GM18498 (cell line): ENCODE data around the gene BMF.
"Not testable (repeated sequence)": the region's sequence is repeated elsewhere in the genome, so short reads cannot be mapped to it uniquely, and the experiment has no call there.

ENCODE experiments used
- ATAC-seq: cut with Tn5 transposase; IDR thresholded peaks from one replicate; pipeline ENCODE4 v1.9.1; 2021; ENCODE audit warnings: mild to moderate bottlenecking, moderate library complexity; ENCODE audit not compliant: unreplicated experiment

The BMF gene

GRCh38 chr15:40088929-40089755 is 19.5 kb downstream of the BMF start:
- ATAC-seq: no peak

- ATAC-seq: no peak
Measured at GRCh38 chr15:40087991-40088928, 20.4 kb downstream of the BMF start.

GRCh38 chr15:40087068-40087810 is 21.4 kb downstream of the BMF start:
- ATAC-seq: no peak

- no peak for ATAC-seq
Measured at GRCh38 chr15:40085266-40085665, 23.4 kb downstream of the BMF start.

- no peak for ATAC-seq
Measured at GRCh38 chr15:40084650-40085049, 24.0 kb downstream of the BMF start.

DNA sequence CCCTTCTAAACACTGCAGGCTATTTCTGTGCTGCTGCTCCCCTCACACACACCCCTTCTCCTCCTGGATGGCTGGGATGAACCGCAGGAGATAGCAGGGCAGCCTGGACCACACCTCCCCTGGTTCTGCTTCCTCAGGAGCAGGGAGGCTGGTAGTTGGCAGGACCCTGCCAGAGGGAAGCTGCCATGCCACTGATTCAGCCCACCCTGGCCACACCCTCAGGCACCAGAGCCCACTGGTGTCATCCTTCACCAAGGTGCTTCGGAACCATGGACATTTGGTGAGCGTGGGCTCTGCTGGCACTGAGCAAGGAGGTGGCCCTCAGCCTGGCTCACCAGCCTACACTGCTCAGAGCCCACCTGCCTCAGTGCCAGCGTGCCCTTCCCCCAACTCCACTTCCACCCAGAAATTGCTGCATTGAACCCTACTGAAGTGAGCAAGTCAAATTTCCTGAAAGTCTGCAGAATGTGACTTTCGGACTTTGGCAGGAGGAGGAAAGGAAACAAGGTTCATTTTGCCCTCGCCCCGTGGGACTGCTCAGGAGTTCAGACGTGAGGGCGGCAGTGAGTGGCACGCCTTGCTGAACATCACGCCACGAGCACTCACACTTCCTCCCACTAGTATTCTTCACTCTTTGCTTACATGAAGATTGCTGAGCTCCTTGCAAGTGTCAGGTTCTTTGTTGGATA is 26.3 kb downstream of the BMF start:
- ATAC-seq: no peak

- ATAC-seq: no peak
Measured at GRCh38 chr15:40081691-40082194, 26.9 kb downstream of the BMF start.

DNA sequence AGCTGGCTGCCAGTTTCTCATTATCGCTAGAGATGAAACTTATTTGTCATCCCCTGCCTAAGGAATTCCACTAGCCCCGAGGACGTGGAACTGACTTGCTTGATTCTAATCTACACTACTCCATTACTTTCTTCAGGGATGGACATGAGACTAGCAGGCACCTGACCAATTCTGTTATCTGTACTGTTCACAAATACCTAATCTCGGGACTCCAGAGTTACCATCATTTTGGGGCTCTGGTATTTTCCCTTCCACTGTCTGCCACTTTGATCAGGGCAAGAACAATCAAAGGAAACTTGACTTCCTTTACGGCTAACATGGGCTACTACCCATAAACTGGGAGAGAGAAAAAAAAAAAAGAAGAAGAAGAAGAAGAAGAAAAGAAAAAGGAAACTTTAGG is 27.8 kb downstream of the BMF start:
- no peak for ATAC-seq

- no peak for ATAC-seq
Measured at GRCh38 chr15:40080104-40080503, 28.6 kb downstream of the BMF start.

DNA sequence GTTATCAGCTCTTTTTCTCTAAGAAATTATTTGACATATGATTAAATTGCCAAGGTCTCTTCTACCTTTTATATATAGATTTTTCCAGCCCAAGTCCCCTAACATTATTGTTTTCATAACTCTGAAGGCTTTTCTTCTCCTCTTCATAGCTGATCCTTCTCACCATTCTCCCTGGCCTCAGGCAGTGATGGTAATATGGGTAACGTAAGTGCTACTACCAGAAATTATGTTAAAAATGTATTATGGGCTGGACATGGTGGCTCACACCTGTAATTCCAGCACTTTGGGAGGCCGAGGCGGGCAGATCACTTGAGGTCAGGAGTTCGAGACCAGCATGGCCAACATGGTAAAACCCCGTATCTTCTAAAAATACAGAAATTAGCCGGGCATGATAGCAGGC is 29.2 kb downstream of the BMF start:
- no peak for ATAC-seq

DNA sequence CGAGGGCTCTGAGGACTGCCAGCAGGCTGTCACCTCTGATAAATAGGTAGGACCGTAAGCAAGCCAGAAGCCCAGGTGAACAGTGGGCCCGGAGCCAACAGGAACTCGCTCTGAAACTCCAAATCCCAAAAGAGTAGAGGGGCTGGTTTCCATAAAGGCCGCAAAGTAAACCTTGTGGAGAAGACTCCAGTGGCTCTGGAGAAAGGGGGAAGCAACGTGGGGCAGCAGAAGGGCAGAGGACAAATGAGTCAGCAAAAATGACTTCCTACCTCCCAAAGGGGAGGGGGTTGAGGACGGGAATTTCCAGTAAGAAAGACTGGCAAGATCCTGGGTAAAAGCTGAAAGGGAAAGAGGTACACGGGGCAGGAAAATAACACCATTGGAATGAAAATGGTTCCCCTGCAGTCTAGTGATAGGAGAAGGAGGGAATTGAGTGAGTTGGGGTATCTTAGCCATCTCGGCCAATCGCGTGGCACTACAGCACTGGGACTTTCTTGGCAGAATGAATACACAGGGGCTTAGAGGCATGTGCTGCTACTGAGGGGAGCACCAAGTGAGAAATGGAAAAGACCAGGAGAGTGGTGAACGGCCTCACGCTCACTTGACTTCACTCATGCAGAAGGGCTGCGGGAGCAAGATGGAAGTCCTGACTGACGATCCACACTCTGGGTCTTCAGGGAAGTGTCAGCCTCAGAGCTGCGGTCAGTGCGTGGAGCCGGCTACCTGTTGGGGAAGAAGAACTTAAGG is 33.2 kb downstream of the BMF start:
- no peak for ATAC-seq

- ATAC-seq: not testable (repeated sequence)
Measured at GRCh38 chr15:40074656-40075055, 34.0 kb downstream of the BMF start.

- ATAC-seq: not testable (repeated sequence)
Measured at GRCh38 chr15:40073716-40074490, 34.8 kb downstream of the BMF start.

- no peak for ATAC-seq
Measured at GRCh38 chr15:40072216-40072990, 36.3 kb downstream of the BMF start.

GRCh38 chr15:40070608-40071218 is 38.0 kb downstream of the BMF start:
- no peak for ATAC-seq

DNA sequence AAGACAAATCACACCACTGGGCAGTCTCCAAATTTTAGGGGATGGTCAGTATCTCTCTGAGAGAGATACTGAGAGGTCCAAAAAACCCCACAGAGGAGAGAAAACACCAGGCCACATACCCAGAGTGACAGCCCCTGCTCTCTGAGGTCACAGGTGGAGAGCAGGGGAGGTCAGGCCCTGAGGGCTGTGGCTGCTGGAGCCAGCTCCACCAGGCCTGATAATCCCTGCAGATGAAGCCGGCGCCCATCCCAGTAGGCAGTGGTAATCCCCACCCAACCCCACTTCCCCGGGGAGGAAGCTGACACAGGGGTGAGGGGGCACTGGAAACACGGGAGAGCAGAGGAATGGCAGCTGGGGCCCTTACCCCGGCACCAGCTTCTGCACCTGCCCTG is 38.5 kb downstream of the BMF start:
- no peak for ATAC-seq
